BLaER1 (cell line): ENCODE results near the gene CHMP2B.
A peak's percentile ranks its signal among the peaks of the same experiment; 100 is the strongest.

ENCODE experiments used
- H3K27ac ChIP-seq: shearing (Covaris generic); formaldehyde crosslinking; 2 replicates; pipeline ENCODE4 v1.8.1; 2022
- H3K27me3 ChIP-seq: shearing (Covaris generic); formaldehyde crosslinking; 2 replicates; pipeline ENCODE4 v1.8.1; 2022
- H3K36me3 ChIP-seq: shearing (Covaris generic); formaldehyde crosslinking; 2 replicates; pipeline ENCODE4 v1.8.1; 2022
- H3K4me1 ChIP-seq: shearing (Covaris generic); formaldehyde crosslinking; 2 replicates; pipeline ENCODE4 v1.8.1; 2022
- H3K4me2 ChIP-seq: shearing (Covaris generic); formaldehyde crosslinking; 2 replicates; pipeline ENCODE4 v1.8.1; 2022
- H3K4me3 ChIP-seq: shearing (Covaris generic); formaldehyde crosslinking; 2 replicates; pipeline ENCODE4 v1.8.1; 2022
- H3K9ac ChIP-seq: shearing (Covaris generic); formaldehyde crosslinking; 2 replicates; pipeline ENCODE4 v1.8.1; 2022
- H3K9me3 ChIP-seq: shearing (Covaris generic); formaldehyde crosslinking; 2 replicates; pipeline ENCODE4 v1.8.1; 2022
- H4K20me1 ChIP-seq: shearing (Covaris generic); formaldehyde crosslinking; 2 replicates; pipeline ENCODE4 v1.8.1; 2022
- Cebpa-rat ChIP-seq: shearing (Covaris generic); IDR thresholded peaks from 2 replicates; pipeline ENCODE4 v1.8.1; 2022

The CHMP2B gene, protein sequence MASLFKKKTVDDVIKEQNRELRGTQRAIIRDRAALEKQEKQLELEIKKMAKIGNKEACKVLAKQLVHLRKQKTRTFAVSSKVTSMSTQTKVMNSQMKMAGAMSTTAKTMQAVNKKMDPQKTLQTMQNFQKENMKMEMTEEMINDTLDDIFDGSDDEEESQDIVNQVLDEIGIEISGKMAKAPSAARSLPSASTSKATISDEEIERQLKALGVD

DNA sequence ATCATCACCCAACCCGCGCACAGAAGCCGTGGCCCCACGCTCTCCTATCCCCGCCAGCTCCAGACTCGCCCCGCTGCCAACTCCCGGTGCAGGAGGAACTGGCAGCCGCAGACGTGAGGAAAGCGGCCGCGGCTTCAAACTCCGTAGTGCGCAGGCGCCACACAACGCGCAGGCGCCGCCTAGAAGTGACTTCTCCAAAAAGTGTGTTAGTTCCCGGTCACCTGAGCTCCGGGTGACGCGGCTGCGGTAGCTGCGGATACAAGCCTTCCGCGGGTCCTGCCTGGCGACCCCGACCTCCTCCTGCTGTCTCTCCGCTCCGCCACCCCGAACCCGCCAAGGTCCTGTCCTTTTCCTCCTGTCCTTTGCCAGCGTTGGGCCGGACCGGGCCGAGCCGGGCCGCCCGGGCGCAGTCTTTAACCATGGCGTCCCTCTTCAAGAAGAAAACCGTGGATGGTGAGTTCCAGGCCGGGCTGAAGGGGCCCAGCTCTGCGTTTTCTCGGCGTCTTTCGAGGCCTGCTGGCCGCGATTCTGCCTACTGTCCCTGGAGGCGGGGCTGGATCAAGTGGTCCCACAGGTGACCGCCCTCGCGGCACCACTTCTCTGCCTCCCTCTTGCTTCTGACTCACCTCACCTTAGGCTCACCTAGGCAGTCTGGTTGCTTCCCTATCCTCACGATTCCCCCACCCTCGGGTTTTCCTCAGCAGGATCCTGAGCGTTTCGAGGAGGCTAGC, at the start of gene CHMP2B:
Gene CHMP2B (plus strand): TSS at position 206 of the 731 bp plus-strand sequence. CDS start 214 bp downstream, at position 420.
- Histone ChIP-seq H3K36me3 (no peaks in the 10 kb centered on the region), H4K20me1 (peaks cover 44% of the 10 kb centered on the region; the same call in 1 of the 2 replicates), H3K9ac (peak within 1 kb of the TSS; percentile 94), H3K4me3 (peak within 1 kb of the TSS; percentile 95), H3K27ac (peak within 1 kb of the TSS; percentile 87), H3K4me2 (peak within 1 kb of the TSS; percentile 95), H3K9me3 (no peaks in the 10 kb centered on the region), H3K4me1 (peaks cover 17% of the 10 kb centered on the region), H3K27me3 (no peaks in the 10 kb centered on the region)
- TF ChIP-seq Cebpa-rat, result no peak

DNA sequence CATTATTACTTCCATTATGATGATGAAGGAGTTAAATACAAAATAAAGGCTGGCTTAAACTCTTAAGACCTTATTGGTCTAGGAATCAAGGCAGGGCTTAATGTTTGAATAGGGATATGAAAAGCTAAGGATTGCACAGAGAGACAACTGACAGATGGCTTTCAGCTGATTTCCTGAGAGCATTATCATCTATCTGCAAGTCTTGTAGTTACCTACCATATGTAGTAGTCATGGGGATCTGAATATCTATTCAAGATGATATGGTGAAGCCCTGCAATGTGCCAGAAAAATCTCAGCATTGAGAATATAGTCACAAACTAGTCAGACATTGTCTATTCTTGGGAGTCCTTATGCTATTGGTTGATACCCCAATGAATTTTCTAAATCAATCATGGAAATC, 47.5 kb upstream of the CHMP2B start:
- H3K27me3 ChIP-seq, result no peaks in the 10 kb centered on the region
- H3K4me3 ChIP-seq, result no peak overlapping the region
- H3K9ac ChIP-seq, result no peak overlapping the region
- H4K20me1 ChIP-seq, result no peaks in the 10 kb centered on the region
- no peaks in the 10 kb centered on the region for H3K9me3 ChIP-seq
- H3K27ac ChIP-seq, result no peak overlapping the region
- no peak overlapping the region for H3K4me2 ChIP-seq
- H3K4me1 ChIP-seq, result no peaks in the 10 kb centered on the region
- no peak for TF ChIP-seq Cebpa-rat
- no peaks in the 10 kb centered on the region for H3K36me3 ChIP-seq

DNA sequence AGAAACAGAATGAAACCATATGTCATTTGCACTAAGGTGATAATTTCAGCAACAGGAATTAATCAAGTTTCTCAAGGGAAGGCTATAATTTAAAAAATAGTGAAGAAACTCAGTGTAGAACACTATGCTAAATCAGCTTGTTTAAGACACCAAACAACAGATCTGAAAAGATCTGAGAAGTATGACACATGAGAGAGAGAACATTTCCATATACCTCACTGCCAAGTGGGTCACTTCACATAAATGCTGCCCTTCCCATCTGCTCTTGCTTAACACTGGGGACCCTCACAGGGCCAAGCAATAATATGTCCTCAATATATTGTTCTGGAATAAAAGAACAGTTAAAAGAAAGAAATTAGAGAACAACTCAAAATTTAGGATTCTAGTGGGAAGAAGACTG, 45.6 kb upstream of the CHMP2B start:
- Histone ChIP-seq H3K27me3 (no peaks in the 10 kb centered on the region), H3K4me2 (no peak overlapping the region), H3K4me3 (no peak overlapping the region), H3K9me3 (no peaks in the 10 kb centered on the region), H4K20me1 (no peaks in the 10 kb centered on the region), H3K36me3 (no peaks in the 10 kb centered on the region), H3K9ac (no peak overlapping the region), H3K4me1 (no peaks in the 10 kb centered on the region), H3K27ac (no peak overlapping the region)
- no peak for TF ChIP-seq Cebpa-rat

DNA sequence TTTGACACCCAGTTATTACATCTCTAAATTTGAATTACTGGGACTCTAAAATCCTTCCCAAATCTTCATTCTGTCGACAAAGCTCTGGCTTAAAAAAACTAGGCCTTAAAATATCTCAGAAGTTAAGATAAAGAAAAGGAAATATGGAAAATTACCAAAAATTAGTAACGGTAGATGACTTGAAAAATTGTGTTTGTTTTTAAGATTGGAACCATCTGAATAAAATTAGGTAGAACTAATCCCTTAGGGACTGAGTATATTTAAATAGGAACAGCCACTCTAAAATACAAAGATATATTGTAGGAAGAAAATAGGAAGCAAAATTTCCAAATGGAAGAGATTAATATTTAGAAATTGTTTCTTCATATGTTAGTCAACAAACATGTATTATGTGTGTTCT, 45.1 kb upstream of the CHMP2B start:
- H3K36me3 ChIP-seq, result no peaks in the 10 kb centered on the region
- H4K20me1 ChIP-seq, result no peaks in the 10 kb centered on the region
- H3K27me3 ChIP-seq, result no peaks in the 10 kb centered on the region
- no peaks in the 10 kb centered on the region for H3K4me1 ChIP-seq
- no peak overlapping the region for H3K4me2 ChIP-seq
- no peaks in the 10 kb centered on the region for H3K9me3 ChIP-seq
- H3K9ac ChIP-seq, result no peak overlapping the region
- no peak overlapping the region for H3K4me3 ChIP-seq
- no peak overlapping the region for H3K27ac ChIP-seq
- no peak for TF ChIP-seq Cebpa-rat

DNA sequence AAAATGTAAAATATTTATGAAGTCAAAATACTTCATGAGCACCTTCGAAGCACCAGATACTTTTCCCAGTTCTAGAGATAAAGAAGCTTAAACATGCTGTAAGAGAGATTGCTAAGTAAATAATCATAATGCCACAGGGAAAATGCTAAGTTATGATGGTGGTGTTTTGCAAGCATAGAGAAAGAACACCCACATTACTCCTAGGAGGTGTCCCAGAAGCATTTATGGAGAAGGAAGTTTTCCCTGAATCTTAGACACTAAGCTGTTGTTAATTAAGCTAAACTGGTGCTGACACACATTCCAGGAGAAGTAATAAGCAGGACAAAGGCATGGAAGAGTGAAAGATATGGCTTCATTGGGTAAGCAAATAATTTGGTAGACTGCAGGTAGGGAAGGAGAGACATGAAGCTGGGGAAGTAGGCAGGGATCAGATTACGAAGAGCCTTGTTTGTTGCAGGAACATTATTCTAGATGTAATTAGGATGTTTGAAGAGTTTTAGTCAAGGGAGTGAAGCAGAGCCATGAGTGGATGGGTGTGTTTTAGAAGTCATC, 40.4 kb upstream of the CHMP2B start:
- Histone ChIP-seq H3K27me3 (no peaks in the 10 kb centered on the region), H3K4me2 (no peak overlapping the region), H3K9me3 (no peaks in the 10 kb centered on the region), H4K20me1 (no peaks in the 10 kb centered on the region), H3K4me3 (no peak overlapping the region), H3K36me3 (no peaks in the 10 kb centered on the region), H3K4me1 (no peaks in the 10 kb centered on the region), H3K9ac (no peak overlapping the region), H3K27ac (no peak overlapping the region)
- TF ChIP-seq Cebpa-rat, result no peak

DNA sequence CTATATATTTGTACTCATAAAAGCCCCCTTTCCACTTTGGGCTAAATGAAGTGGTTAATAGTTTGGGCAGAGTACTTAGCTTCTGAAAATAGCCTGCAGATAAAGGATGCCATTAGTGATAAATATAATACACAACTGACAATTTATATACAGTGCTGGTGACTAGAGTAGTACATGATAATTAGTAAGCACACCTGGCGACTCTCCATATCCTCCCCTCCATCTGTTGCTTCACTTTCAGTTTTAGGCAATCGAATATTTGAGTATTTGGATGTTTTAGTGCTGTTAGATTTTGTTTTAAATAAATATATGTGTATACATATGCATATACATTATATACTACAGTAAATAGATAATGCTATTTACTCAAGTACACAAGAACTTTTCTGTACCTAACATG, 35.9 kb upstream of the CHMP2B start:
- no peak for TF ChIP-seq Cebpa-rat
- Histone ChIP-seq H4K20me1 (no peaks in the 10 kb centered on the region), H3K27ac (no peak overlapping the region), H3K4me3 (no peak overlapping the region), H3K36me3 (no peaks in the 10 kb centered on the region), H3K4me2 (no peak overlapping the region), H3K9me3 (peaks cover 6% of the 10 kb centered on the region; the same call in 1 of the 2 replicates), H3K27me3 (no peaks in the 10 kb centered on the region), H3K9ac (no peak overlapping the region), H3K4me1 (no peaks in the 10 kb centered on the region)

DNA sequence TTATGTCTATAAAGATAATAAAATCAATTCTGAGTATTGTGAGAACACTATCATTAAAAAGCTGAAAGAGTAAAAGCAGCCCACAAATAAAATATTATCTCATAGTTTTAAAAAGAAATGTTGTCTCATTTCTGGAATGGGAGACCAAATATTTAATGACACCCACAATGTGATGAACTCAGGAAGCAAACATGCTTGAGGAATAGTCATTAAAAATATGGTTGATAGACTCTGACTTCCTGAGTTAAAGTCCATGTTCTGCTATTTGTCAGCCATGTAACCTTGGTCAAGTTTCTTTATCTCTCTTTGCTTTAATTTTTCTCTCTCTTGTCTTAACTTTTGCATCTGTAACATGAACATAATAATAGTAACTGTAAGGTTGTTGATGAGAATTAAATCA, 35.5 kb upstream of the CHMP2B start:
- H4K20me1 ChIP-seq, result no peaks in the 10 kb centered on the region

DNA sequence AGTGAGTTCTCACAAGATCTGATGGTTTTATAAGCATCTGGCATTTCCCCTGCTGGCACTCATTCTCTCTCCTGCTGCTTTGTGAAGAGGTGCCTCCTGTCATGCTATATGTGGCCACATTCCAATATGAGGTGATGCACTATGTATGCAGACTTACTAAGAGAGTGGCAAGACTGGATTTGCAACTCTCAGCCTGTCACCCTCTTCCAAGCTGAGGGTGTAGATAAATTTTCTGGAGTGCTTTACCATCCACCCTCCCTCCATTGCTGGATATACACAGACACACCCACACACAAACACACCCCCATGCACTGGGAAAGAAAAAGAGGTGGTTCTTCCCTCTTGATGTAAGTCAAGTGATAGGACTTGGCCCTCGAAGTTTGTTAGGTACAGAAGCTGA, 30.2 kb upstream of the CHMP2B start:
- Histone ChIP-seq H3K27me3 (no peaks in the 10 kb centered on the region), H3K4me3 (no peak overlapping the region), H4K20me1 (no peaks in the 10 kb centered on the region), H3K36me3 (no peaks in the 10 kb centered on the region), H3K4me1 (no peaks in the 10 kb centered on the region), H3K9ac (no peak overlapping the region), H3K9me3 (peaks cover 6% of the 10 kb centered on the region; the same call in 1 of the 2 replicates), H3K4me2 (no peak overlapping the region), H3K27ac (no peak overlapping the region)
- no peak for TF ChIP-seq Cebpa-rat

More for the DNA sequence above, 35.5 kb upstream of the CHMP2B start:
- Histone ChIP-seq H3K27me3 (no peaks in the 10 kb centered on the region), H3K4me2 (no peak overlapping the region), H3K27ac (no peak overlapping the region), H3K9ac (no peak overlapping the region), H3K36me3 (no peaks in the 10 kb centered on the region), H3K4me3 (no peak overlapping the region), H3K9me3 (peaks cover 6% of the 10 kb centered on the region; the same call in 1 of the 2 replicates), H3K4me1 (no peaks in the 10 kb centered on the region)
- TF ChIP-seq Cebpa-rat, result no peak

DNA sequence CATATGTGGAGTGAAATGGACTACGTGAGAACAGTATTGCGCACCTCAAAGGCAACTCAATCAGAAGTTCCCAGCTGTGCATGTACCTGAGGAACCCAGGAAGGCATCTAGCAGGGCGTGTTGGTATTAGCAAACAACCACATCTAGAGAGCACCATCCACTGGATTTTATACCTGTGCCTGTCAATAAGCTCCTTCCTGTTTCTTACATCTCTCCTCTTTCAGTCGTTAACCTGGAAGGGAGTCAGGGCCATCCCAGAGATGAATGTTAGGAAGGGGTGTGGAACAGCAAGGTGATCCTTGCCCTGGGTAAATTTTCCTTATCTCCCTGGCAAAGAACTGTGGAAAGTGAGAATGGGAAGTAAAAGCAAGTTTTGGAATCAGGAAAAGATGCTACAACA, 29.6 kb upstream of the CHMP2B start:
- no peaks in the 10 kb centered on the region for H3K36me3 ChIP-seq
- no peaks in the 10 kb centered on the region for H3K27me3 ChIP-seq
- no peaks in the 10 kb centered on the region for H3K4me1 ChIP-seq
- no peak overlapping the region for H3K9ac ChIP-seq
- H3K9me3 ChIP-seq, result peaks cover 6% of the 10 kb centered on the region; the same call in 1 of the 2 replicates
- TF ChIP-seq Cebpa-rat, result no peak
- no peak overlapping the region for H3K4me3 ChIP-seq
- no peaks in the 10 kb centered on the region for H4K20me1 ChIP-seq
- no peak overlapping the region for H3K27ac ChIP-seq
- H3K4me2 ChIP-seq, result no peak overlapping the region

DNA sequence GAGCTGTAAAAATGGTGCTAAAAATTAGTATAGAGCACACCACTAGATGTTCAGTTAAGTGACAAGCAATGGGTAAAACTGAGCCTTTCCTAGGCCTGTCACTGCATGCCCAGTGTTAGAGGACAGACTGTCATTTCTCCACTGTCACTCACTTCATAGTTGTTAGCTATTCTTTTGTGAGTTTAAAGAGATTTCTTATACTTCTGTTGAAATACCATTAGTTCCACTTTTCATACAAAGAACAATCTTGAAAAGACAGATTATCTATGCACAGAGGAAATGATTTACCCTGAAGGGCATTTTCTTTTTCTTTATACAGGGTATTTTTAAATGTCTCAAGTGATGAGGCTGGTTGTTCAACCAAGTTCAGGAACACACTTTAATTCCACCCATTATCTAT, 28.3 kb upstream of the CHMP2B start:
- H3K27ac ChIP-seq, result no peak overlapping the region
- no peak overlapping the region for H3K9ac ChIP-seq
- no peak overlapping the region for H3K4me3 ChIP-seq

More for the DNA sequence above, 28.3 kb upstream of the CHMP2B start:
- H3K36me3 ChIP-seq, result no peaks in the 10 kb centered on the region
- no peak for TF ChIP-seq Cebpa-rat
- no peaks in the 10 kb centered on the region for H3K4me1 ChIP-seq
- no peak overlapping the region for H3K4me2 ChIP-seq
- peaks cover 6% of the 10 kb centered on the region; the same call in 1 of the 2 replicates for H3K9me3 ChIP-seq
- H4K20me1 ChIP-seq, result no peaks in the 10 kb centered on the region
- H3K27me3 ChIP-seq, result no peaks in the 10 kb centered on the region
